ENCODE results near the gene SHOC2.

SHOC2 gene

GRCh38 chr10:110962443-110962842, 43.0 kb downstream of the SHOC2 start:
- no peak overlapping the region for H2BK120ac ChIP-seq (ENCODE audit: insufficient read depth, low read length, poor library complexity)
- no peak for DNase-seq
- H3K79me2 ChIP-seq (ENCODE audit: control insufficient read depth, insufficient read depth, low read length, poor library complexity): no peaks in the 10 kb centered on the region
- peak overlapping the region; percentile 61 for H3K9ac ChIP-seq (ENCODE audit: low read length)
- H4K12ac ChIP-seq (ENCODE audit: low read depth, low read length): no peak overlapping the region
- no peak overlapping the region for H2BK12ac ChIP-seq (ENCODE audit: low read length)
- no peak overlapping the region for H3K23ac ChIP-seq (ENCODE audit: low read length)
- no peak overlapping the region for H2AFZ ChIP-seq (ENCODE audit: insufficient read depth, low read length, poor library complexity)
- H3K4ac ChIP-seq (ENCODE audit: low read depth, low read length): no peak overlapping the region
- no peaks in the 10 kb centered on the region for H3K9me3 ChIP-seq (ENCODE audit: insufficient read depth, low read depth, low read length)
- no peaks in the 10 kb centered on the region for H3K79me1 ChIP-seq (ENCODE audit: low read length)
- H3K36me3 ChIP-seq (ENCODE audit: control insufficient read depth in 1 of 2, insufficient read depth in 2 of 2, low read length in 2 of 2): no peaks in the 10 kb centered on the region
- no peak overlapping the region for H2BK5ac ChIP-seq (ENCODE audit: low read depth, low read length, poor library complexity)
- no peaks in the 10 kb centered on the region for H3K4me1 ChIP-seq (ENCODE audit: control insufficient read depth in 1 of 2, insufficient read depth in 2 of 2, low read length in 2 of 2)
- H2AK5ac ChIP-seq (ENCODE audit: low read length): no peak overlapping the region
- H4K8ac ChIP-seq (ENCODE audit: low read depth, low read length): no peak overlapping the region
- no peak overlapping the region for H3K27ac ChIP-seq (ENCODE audit: low read depth, low read length)
- no peak overlapping the region for H4K91ac ChIP-seq (ENCODE audit: low read depth, low read length)
- no CpG with 5 or more reads among the region's 2 CpGs for WGBS (ENCODE audit: extremely low coverage, insufficient coverage, insufficient read length)
- H3K14ac ChIP-seq (ENCODE audit: low read length): no peak overlapping the region
- H3K4me3 ChIP-seq (ENCODE audit: low read depth, low read length): no peak overlapping the region
- H3K27me3 ChIP-seq (ENCODE audit: insufficient read depth, low read length): no peaks in the 10 kb centered on the region
- H3K18ac ChIP-seq (ENCODE audit: low read length): no peak overlapping the region
- no peak overlapping the region for H3K4me2 ChIP-seq (ENCODE audit: low read length)

DNA sequence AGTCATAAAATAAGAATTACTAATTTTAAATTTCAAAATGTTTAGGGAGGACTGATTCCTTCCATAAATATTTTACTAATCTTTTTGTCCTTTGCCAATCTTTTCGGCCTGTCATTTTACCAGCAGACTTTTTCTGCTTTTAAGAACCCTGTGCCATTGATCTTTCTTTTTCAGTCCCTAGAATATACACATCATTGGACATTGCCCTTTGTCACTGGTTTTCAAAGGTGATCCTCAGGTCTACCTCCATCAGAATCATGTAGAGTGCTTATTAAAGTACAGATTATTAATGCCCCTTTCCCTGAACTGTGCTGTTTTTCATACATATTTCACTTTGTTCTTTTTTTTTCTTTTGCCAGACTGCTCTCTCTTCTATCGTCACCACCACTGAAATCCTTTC, 43.8 kb downstream of the SHOC2 start:
- Histone ChIP-seq H2BK12ac (ENCODE audit: low read length) (no peak overlapping the region), H2AK5ac (ENCODE audit: low read length) (no peak overlapping the region), H4K91ac (ENCODE audit: low read depth, low read length) (no peak overlapping the region), H2AFZ (ENCODE audit: insufficient read depth, low read length, poor library complexity) (no peak overlapping the region), H3K9me3 (ENCODE audit: insufficient read depth, low read depth, low read length) (no peaks in the 10 kb centered on the region), H3K4ac (ENCODE audit: low read depth, low read length) (no peak overlapping the region), H3K27me3 (ENCODE audit: insufficient read depth, low read length) (no peaks in the 10 kb centered on the region), H3K9ac (ENCODE audit: low read length) (no peak overlapping the region), H3K79me2 (ENCODE audit: control insufficient read depth, insufficient read depth, low read length, poor library complexity) (no peaks in the 10 kb centered on the region), H3K4me2 (ENCODE audit: low read length) (no peak overlapping the region), H3K79me1 (ENCODE audit: low read length) (no peaks in the 10 kb centered on the region), H3K23ac (ENCODE audit: low read length) (no peak overlapping the region), H3K18ac (ENCODE audit: low read length) (no peak overlapping the region), H2BK120ac (ENCODE audit: insufficient read depth, low read length, poor library complexity) (no peak overlapping the region), H4K8ac (ENCODE audit: low read depth, low read length) (no peak overlapping the region), H2BK5ac (ENCODE audit: low read depth, low read length, poor library complexity) (no peak overlapping the region), H3K4me1 (ENCODE audit: control insufficient read depth in 1 of 2, insufficient read depth in 2 of 2, low read length in 2 of 2) (no peaks in the 10 kb centered on the region), H3K14ac (ENCODE audit: low read length) (no peak overlapping the region), H3K36me3 (ENCODE audit: control insufficient read depth in 1 of 2, insufficient read depth in 2 of 2, low read length in 2 of 2) (no peaks in the 10 kb centered on the region), H4K12ac (ENCODE audit: low read depth, low read length) (no peak overlapping the region), H3K4me3 (ENCODE audit: low read depth, low read length) (no peak overlapping the region), H3K27ac (ENCODE audit: low read depth, low read length) (no peak overlapping the region)
- no CpG with 5 or more reads among the region's 2 CpGs for WGBS (ENCODE audit: extremely low coverage, insufficient coverage, insufficient read length)
- no peak for DNase-seq

DNA sequence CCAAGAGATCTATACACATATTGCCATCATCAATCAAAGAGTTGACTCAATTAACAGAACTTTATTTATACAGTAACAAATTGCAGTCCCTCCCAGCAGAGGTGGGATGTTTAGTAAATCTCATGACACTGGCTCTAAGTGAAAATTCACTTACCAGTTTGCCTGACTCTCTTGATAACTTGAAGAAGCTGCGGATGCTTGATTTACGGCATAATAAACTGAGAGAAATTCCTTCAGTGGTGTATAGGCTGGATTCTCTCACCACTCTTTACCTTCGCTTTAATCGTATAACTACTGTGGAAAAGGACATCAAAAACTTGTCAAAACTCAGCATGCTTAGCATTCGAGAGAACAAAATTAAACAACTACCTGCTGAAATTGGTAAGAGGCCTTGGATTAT, 45.3 kb downstream of the SHOC2 start:
- Histone ChIP-seq H3K4me1 (ENCODE audit: control insufficient read depth in 1 of 2, insufficient read depth in 2 of 2, low read length in 2 of 2) (no peaks in the 10 kb centered on the region), H2BK5ac (ENCODE audit: low read depth, low read length, poor library complexity) (no peak overlapping the region), H2BK120ac (ENCODE audit: insufficient read depth, low read length, poor library complexity) (no peak overlapping the region), H3K9me3 (ENCODE audit: insufficient read depth, low read depth, low read length) (no peaks in the 10 kb centered on the region), H3K4me2 (ENCODE audit: low read length) (no peak overlapping the region), H2AK5ac (ENCODE audit: low read length) (no peak overlapping the region), H3K9ac (ENCODE audit: low read length) (no peak overlapping the region), H4K12ac (ENCODE audit: low read depth, low read length) (no peak overlapping the region), H3K23ac (ENCODE audit: low read length) (no peak overlapping the region), H3K4me3 (ENCODE audit: low read depth, low read length) (no peak overlapping the region), H3K36me3 (ENCODE audit: control insufficient read depth in 1 of 2, insufficient read depth in 2 of 2, low read length in 2 of 2) (no peaks in the 10 kb centered on the region), H2AFZ (ENCODE audit: insufficient read depth, low read length, poor library complexity) (no peak overlapping the region), H3K18ac (ENCODE audit: low read length) (no peak overlapping the region), H2BK12ac (ENCODE audit: low read length) (no peak overlapping the region), H3K27ac (ENCODE audit: low read depth, low read length) (no peak overlapping the region), H3K4ac (ENCODE audit: low read depth, low read length) (no peak overlapping the region), H3K14ac (ENCODE audit: low read length) (no peak overlapping the region), H4K8ac (ENCODE audit: low read depth, low read length) (no peak overlapping the region), H3K27me3 (ENCODE audit: insufficient read depth, low read length) (no peaks in the 10 kb centered on the region), H4K91ac (ENCODE audit: low read depth, low read length) (no peak overlapping the region), H3K79me1 (ENCODE audit: low read length) (no peaks in the 10 kb centered on the region), H3K79me2 (ENCODE audit: control insufficient read depth, insufficient read depth, low read length, poor library complexity) (no peaks in the 10 kb centered on the region)
- WGBS (ENCODE audit: extremely low coverage, insufficient coverage, insufficient read length): no CpG with 5 or more reads among the region's 5 CpGs
- DNase-seq: no peak

DNA sequence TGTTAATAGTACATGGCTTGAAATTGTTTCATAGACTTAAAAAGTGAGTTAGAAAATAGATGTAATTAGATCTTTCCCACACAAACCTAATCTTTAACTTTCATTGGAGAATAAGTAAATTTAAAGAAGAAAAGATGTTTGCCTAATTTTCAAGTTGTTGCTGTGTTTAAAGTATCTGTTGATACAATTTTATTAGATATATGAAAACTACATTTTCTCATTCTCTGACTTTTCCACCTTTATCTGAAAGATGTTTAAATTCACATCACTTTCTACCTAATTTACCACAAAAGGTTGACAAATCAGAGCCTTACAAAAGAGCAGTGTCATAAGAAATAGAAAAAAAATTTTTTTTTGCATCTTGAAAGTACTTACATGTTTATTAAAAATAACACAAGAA, 45.8 kb downstream of the SHOC2 start:
- Histone ChIP-seq H3K4me3 (ENCODE audit: low read depth, low read length) (no peak overlapping the region), H3K79me2 (ENCODE audit: control insufficient read depth, insufficient read depth, low read length, poor library complexity) (no peaks in the 10 kb centered on the region), H2BK5ac (ENCODE audit: low read depth, low read length, poor library complexity) (no peak overlapping the region), H2AFZ (ENCODE audit: insufficient read depth, low read length, poor library complexity) (no peak overlapping the region), H3K36me3 (ENCODE audit: control insufficient read depth in 1 of 2, insufficient read depth in 2 of 2, low read length in 2 of 2) (no peaks in the 10 kb centered on the region), H2BK120ac (ENCODE audit: insufficient read depth, low read length, poor library complexity) (no peak overlapping the region), H2AK5ac (ENCODE audit: low read length) (no peak overlapping the region), H2BK12ac (ENCODE audit: low read length) (no peak overlapping the region), H4K8ac (ENCODE audit: low read depth, low read length) (no peak overlapping the region), H3K4me1 (ENCODE audit: control insufficient read depth in 1 of 2, insufficient read depth in 2 of 2, low read length in 2 of 2) (no peaks in the 10 kb centered on the region), H3K23ac (ENCODE audit: low read length) (no peak overlapping the region), H3K4me2 (ENCODE audit: low read length) (no peak overlapping the region), H3K27ac (ENCODE audit: low read depth, low read length) (no peak overlapping the region), H3K9ac (ENCODE audit: low read length) (no peak overlapping the region), H3K9me3 (ENCODE audit: insufficient read depth, low read depth, low read length) (no peaks in the 10 kb centered on the region), H3K27me3 (ENCODE audit: insufficient read depth, low read length) (no peaks in the 10 kb centered on the region), H4K91ac (ENCODE audit: low read depth, low read length) (no peak overlapping the region), H4K12ac (ENCODE audit: low read depth, low read length) (no peak overlapping the region), H3K4ac (ENCODE audit: low read depth, low read length) (no peak overlapping the region), H3K18ac (ENCODE audit: low read length) (no peak overlapping the region), H3K14ac (ENCODE audit: low read length) (no peak overlapping the region), H3K79me1 (ENCODE audit: low read length) (no peaks in the 10 kb centered on the region)
- no peak for DNase-seq

GRCh38 chr10:110966146-110966545, 46.7 kb downstream of the SHOC2 start:
- H3K18ac ChIP-seq (ENCODE audit: low read length): no peak overlapping the region
- no peaks in the 10 kb centered on the region for H3K9me3 ChIP-seq (ENCODE audit: insufficient read depth, low read depth, low read length)
- WGBS (ENCODE audit: extremely low coverage, insufficient coverage, insufficient read length): no CpG with 5 or more reads among the region's 1 CpG

More at GRCh38 chr10:110966146-110966545, 46.7 kb downstream of the SHOC2 start:
- Histone ChIP-seq H3K9ac (ENCODE audit: low read length) (no peak overlapping the region), H2AFZ (ENCODE audit: insufficient read depth, low read length, poor library complexity) (no peak overlapping the region), H3K23ac (ENCODE audit: low read length) (no peak overlapping the region), H3K14ac (ENCODE audit: low read length) (no peak overlapping the region), H2AK5ac (ENCODE audit: low read length) (no peak overlapping the region), H3K79me1 (ENCODE audit: low read length) (no peaks in the 10 kb centered on the region), H4K91ac (ENCODE audit: low read depth, low read length) (no peak overlapping the region), H3K36me3 (ENCODE audit: control insufficient read depth in 1 of 2, insufficient read depth in 2 of 2, low read length in 2 of 2) (no peaks in the 10 kb centered on the region), H3K27ac (ENCODE audit: low read depth, low read length) (no peak overlapping the region), H3K79me2 (ENCODE audit: control insufficient read depth, insufficient read depth, low read length, poor library complexity) (no peaks in the 10 kb centered on the region), H2BK5ac (ENCODE audit: low read depth, low read length, poor library complexity) (no peak overlapping the region), H3K4me1 (ENCODE audit: control insufficient read depth in 1 of 2, insufficient read depth in 2 of 2, low read length in 2 of 2) (no peaks in the 10 kb centered on the region), H4K12ac (ENCODE audit: low read depth, low read length) (no peak overlapping the region), H3K4me2 (ENCODE audit: low read length) (no peak overlapping the region), H3K4me3 (ENCODE audit: low read depth, low read length) (no peak overlapping the region), H2BK12ac (ENCODE audit: low read length) (no peak overlapping the region), H2BK120ac (ENCODE audit: insufficient read depth, low read length, poor library complexity) (no peak overlapping the region), H4K8ac (ENCODE audit: low read depth, low read length) (no peak overlapping the region), H3K27me3 (ENCODE audit: insufficient read depth, low read length) (no peaks in the 10 kb centered on the region), H3K4ac (ENCODE audit: low read depth, low read length) (no peak overlapping the region)
- DNase-seq: peak in 1 of 2 donors; percentile 58
